Activated CD8-positive, alpha-beta memory T cell treated with anti-CD3 and anti-CD28 coated beads for 24 hours (primary cell): ENCODE measurements around the gene PTK7.
"Not testable (repeated sequence)": the region's sequence is repeated elsewhere in the genome, so short reads cannot be mapped to it uniquely, and the experiment has no call there.

ENCODE experiments used
- DNase-seq: peaks from one replicate; pipeline ENCODE4 v3.0.0-alpha.2; 2020

Gene PTK7

DNA sequence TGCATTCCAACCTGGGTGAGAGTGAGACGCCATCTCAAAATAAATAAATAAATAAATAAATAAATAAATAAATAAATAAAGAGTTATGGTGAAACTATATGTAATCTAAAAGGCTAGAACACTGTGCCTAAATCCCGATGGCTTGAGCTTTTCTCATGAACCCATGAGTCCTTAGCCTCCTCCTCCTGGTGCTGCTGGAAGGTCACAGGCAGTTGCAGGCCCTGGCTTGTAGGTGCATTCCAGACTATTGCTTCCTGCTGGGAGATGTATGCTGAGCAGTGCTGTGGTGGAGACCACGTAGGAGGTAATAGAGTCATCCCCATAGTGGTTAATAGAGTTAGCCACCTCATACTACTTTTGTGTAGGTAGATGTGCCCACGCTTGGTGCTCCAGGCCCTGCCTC lies 12.5 kb downstream of the PTK7 start:
- DNase-seq: no peak

DNA sequence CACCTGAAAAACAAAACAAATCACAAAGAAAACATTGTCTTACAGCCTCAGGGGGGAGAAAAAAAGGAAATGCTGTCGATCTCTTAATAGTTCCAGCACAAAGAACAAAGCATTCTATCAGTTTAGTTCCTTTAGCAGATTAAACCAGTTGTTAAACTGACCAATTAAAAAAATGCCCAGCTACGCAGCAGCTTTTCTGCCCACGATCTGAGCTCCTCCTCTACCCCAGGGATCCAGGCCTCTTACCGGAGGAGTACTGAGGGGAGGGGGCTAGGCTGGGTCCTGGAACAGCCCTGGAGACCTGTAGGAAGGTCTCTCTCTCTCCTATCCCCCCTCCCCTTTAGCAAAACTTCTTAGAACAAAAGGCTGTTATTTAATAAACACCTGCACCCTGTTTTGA lies 13.4 kb downstream of the PTK7 start:
- no peak for DNase-seq

DNA sequence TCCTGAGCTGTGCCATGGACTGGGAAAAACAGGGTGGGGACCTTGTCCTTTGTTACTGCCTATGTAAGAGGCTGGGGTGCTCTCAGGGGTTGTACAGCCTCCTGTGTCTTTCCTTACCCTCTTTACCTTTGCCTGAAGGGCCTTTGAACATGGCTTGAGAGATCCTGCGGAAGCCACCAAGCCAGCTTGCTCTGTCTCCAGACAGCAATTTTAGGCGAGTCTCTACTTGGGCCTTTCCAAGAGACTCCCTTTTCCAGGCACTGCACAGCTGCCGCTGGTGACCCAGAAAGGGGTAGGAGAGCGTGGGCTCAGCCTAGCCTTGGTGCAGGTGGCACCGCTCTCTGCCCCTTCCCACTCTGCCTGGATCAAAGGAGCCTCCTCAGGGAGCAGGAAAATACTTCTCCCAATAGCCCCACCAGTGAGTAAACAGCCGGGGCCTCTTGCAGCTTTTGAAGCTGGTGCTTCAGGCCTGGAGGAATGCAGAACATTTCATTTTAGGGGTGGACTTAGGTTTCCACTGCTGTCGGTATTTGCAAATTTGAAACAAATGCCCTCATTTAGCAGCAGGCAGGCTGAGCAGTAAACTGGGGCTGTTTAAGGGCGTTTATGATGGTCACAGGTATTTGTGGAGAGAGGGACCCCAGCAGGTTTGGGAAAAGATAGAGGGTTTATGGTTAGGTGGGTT lies 13.9 kb downstream of the PTK7 start:
- no peak for DNase-seq

DNA sequence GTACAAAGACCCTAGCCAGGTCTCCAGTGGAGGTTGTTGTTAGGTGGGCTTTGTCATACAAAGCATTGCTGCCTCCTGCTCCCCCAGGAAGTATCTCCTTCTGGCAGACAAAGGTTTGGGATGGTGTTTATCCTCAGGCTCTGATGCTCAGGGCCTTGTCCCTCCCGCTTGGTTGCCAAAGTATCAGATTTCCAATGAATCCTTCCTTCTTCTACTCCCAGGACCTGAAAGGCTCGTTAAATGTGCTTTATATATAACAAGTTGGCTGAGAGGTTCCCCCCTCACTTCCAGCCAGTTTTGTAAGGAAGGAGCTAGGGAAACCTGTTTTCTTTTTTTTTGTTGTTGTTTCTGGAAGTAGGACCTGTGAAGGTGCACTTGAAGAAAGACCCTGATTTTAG lies 14.4 kb downstream of the PTK7 start:
- DNase-seq: no peak

DNA sequence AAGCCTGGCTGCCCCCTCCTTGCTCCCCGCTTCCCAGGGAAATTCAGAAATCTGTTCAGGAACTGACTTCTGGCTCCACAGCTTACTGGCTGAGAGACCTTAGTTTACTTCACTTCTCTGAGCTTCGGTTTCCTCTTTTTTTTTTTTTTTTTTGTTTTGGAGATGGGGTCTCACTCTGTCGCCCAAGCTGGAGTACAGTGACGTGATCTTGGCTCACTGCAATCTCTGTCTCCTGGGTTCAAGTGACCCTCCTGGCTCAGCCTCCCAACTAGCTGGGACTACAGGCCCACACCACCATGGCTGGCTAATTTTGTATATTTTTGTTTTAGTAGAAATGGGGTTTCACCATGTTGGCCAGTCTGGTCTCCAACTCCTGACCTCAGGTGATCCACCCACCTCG lies 14.9 kb downstream of the PTK7 start:
- DNase-seq: no peak

DNA sequence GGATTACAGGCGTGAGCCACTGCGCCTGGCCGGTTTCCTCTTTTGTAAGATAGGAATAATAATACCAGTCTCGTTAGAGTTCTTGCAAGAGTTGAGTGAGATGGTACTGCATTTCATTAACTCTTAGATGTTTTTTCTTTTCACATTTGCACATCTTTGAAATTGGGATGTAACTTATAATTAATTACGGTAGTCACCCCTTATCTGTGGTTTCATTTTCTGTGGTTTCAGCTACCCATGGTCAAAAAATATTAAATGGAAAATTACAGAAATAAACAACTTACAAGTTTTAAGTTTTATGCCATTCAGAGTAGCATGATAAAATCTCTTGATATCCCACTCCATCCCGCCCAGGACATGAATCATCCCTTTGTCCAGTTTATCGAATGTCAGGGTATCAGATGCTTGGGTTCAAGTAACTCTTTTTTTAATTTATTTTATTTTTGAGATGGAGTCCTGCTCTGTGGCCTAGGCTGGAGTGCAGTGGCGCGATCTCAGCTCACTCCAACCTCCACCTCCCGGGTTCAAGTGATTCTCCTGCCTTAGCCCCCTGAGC lies 15.4 kb downstream of the PTK7 start:
- DNase-seq: no peak

DNA sequence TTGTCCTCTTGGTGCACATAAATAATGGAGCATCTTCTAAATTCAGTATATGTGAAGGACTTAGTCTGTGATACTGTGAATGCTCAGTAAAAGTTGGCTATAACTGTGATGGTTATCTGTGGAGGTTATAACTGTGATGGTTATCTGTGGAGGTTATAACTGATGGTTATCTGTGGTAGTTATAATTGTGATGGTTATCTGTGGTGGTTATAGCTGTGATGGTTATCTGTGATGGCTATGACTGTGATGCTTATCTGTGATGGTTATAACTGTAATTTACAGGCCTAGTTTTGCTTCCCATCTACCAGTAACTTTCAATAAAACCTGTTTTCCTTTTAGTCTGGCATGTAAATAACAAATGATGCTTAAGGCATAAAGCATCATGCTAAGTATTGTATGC lies 16.5 kb downstream of the PTK7 start:
- DNase-seq: no peak

DNA sequence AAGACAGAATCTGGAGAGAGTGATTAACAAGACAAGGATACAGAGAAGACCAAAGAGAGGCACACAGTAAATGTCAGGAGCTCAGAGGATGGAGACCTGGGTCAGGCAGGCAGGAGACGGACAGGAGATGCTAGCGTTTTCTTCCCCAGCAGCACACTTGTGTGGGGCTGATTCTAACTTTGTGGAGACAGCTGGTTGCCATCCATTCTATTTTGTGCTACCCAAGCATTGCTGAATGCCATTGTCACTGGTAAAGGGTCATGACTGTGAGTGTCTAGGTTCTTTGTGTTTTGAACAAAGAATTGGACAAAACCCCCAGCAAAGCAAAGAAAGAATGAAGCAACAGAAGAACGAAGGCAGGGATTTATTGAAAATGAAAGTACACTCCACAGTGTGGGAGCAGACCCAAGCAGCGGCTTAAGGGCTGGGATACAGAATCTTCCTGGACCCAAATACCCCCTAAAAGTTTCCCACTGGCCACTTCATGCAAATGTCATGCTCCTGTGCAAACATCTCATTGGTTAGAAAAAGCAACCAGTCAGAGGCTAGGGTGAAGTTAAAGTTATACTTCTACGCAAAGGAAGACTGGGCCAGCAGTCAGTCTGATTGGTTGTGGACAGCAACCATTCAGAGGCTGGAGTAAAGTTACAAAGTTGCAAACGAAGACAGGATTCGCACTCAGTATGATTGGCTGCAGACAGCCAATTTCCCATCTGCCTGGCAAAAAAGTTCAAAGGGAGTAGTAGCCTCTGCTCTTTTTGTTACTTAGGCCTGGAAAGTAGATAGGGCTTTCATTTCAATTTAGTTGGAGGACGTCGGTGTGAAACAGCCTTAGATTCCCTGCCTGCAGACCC lies 17.5 kb downstream of the PTK7 start:
- DNase-seq: no peak

DNA sequence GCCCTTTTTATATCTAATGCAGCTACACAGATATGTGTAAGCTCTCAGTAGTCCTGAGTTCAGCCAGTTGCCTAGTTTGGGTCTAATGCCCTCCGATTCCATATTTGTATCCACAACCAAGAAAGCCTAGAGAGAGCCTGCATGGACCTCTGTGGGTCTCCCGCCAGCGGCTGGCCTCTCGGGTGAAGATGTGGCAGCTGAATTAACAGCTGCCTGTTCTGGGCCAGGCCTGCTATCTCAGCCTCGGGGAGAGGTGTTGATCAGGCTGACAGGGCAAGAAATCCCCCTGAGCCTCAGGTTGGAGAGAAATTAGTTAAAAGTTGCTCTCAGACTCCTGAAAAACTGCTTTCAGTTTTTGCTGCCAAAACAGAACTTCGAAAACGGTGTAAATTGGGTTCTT lies 19.8 kb downstream of the PTK7 start:
- DNase-seq: no peak

DNA sequence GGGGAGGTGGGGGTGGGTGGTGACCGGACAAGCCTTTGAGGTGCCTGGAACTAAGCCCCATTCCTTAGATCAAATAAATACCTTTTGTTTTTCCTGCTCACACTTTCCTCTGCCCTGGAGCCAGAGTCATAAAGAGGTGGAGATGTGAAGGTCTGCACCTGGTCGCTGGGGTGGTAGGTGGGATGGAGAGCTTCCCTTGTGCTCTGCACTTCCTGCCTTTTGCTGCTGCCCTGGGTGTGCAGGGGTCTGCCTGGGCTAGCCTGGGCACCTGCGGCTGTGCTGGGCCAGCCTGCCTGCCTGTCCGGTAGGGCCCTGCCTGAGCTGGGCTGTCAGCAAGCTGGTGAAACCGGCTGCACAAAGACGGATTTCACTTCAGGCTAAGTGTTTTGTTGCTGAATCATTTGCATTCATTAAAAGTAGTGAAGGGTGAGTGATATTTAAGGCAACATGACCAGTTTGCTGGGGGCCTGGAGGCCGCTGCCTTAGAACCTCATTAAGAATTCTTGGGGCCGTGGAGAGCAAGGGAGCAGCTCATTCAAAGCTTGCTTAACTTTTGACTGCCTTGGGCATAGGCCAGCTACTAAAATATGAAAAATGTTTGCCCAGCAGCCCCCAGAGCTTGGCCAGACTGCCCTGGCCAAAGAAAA lies 20.5 kb downstream of the PTK7 start:
- no peak for DNase-seq

DNA sequence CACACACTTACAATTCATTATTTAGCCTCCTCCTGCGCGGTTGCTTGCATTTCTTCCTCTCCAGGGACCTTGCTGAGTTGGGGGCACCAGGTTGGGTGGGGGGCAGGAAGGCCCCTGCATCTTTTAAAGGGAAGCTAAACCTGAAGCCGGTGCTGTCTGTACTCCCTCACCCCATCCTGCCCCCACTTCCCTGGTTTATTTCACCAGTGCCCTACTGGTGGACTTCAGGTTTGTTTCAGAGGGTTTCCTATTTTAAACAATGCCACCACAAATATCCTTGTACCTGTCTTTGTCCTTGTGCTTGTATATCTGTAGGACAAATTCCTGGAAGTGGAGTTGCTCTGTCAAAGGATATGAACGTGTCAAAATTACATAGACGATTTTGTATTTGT lies 21.0 kb downstream of the PTK7 start:
- no peak for DNase-seq

DNA sequence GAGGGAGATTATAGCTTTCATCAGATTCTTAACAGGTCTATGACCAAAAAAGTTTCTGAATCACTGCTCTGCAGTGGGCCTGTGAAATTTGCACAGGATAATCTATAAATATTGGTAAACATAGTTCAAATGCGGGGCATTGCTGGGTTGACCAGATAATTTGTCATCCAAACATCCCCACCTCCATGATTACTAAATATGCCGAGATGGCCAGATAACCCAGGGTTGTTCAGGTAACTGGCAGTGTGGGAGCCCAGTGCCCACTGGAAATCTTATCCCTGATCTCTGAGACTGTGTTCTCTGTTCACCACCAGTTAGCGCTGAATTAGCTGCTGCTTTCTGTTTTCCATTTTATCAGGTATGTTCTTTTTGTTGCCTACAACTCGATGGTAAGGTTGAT lies 21.4 kb downstream of the PTK7 start:
- DNase-seq: no peak

DNA sequence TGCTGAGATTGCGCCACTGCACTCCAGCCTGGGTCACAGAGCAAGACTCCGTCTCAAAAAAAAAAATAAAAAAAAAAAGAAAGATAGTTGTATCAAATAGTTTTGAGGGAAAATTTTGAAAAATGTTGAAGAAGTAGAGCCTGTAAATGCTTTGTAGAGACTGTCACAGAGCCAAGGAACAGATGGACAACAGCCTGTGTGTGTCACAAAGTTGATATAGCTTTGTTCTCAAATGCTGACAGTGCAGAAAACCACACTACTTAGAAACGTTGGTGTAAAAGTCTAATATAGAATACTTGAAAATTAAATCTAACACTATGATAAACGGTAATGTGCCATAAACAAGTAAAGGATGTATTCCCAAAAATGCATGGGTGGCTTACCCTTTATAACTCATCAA lies 25.4 kb downstream of the PTK7 start:
- DNase-seq: no peak

DNA sequence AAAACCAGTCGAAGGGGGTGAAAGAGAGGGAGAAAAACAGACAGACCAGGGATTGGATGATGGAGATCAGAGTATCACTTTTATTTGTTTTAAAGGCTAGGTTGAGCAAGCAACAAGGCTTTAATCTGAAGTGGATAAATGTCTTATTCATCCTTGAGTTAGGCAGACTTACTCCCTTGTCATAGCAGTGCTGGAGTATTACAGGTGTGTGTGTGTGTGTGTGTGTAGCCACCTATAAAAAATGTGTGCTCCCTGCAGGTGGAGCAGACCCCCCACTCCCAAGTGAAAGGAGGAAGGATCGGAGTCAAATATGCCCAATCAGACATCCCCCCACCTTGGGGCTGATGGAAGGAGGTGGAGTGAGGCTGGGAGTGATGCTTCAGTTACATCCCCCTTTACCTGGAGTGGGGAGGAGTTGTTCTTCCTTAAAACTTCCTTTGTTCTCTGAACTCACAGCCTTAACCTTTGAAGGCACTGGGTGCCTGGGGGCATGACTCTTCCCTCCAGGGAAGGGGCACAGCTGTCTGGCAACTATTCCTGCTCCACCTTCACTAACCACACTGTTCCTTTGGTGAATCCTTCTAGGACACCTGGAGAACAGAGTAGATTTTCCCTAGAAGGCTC lies 27.3 kb downstream of the PTK7 start:
- DNase-seq: no peak

DNA sequence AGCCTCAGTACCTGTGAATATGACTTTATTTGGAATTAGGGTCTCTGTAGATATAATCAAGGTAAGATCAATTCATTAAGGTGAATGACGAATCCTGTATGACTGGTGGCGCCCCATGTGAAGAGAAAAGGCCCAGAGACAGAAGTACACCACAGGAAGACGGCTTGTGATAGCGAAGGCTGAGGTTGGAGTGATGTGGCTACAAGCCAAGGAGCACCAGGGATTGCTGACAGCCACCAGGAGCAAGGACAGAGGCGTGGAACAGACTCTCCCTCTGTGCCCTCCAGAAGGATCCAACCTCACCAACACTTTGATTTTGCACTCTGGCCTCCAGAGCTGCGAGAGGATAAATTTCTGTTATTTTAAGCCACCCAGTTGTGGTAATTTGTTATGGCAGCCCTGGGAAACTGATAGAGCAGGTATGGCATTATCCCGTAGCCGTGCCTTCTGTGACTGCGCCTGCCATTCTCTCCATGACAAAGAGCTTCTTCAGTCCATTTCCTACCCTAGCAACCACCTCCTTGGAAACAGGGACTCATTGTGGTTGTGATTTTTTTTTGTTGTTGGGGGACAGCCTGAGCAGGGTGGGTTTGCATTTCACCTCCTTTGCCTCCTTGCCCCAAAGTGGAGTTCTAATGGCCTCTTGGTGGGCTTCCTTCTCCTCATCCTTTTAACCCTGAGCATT lies 29.6 kb downstream of the PTK7 start:
- DNase-seq: no peak

DNA sequence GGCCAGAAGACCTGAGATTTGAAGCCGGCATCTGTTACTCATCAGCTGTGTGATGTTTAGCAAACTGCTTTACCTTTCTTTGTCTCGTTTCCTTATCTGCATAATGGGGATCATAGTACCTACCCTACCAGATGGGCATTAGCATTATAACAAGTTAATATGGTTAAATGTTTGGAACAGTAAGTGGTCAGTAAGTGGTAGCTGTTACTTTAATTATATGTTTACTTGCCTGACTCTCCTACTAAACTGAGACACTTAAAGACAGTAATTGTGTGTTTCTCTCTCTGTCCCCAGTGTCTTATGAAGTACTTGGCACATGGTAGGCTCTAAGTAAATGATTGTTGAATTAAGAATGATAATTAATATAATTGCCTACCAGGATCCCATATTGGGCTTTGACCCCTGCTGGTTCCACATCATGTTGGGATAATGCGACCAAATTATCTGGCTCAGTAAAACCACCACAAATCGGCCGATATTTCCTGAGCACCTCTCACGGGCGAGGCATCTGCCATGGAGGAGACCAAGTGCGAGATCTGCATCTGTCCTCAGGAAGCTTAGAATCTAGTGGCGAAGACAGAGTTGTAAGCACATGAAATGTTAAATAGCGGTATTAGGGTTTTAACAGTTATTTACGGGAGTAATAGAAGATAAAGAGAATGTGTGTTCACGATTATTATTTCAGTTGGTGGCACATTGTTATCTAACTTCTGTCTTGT lies 31.4 kb downstream of the PTK7 start:
- no peak for DNase-seq

DNA sequence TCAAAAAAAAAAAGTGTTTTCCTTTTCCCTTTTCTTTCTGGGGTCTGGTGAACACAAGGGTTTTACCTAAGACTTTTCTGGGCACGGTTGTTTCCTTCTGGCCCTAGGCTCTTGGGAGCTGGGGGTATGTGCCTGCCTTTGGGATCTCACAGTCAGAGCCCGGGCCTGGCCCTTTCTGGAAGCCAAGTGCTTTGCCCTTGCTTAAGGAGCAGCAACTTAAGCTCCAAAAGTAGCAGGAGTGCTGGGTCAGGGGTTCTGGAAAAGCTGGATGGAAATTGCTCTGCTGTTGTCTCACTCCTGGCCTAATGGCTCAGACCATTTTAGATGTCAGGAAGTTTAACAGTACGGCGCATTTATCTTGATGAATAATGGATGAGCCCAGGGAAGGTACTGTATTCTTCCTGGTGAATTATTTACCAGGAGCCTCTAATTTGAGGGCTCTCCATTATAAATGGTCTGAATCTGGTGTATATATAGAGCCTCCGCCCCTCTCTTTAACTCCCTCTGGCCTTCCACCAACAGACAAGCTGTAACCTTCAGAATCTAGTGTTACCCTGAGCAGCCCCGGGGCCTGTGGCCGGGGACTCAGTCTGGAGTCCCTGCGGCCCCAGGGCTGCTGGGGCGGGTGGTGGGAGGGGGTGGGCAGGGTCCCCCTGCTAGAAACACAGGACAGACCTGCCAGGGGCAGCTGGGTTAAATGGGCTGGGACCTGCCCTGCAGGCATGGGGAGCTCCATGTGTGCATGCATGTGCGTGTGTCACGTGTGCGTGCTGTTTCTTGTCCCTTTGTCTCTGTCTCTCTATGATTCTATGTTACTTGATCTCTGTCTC lies 37.5 kb downstream of the PTK7 start:
- no peak for DNase-seq

DNA sequence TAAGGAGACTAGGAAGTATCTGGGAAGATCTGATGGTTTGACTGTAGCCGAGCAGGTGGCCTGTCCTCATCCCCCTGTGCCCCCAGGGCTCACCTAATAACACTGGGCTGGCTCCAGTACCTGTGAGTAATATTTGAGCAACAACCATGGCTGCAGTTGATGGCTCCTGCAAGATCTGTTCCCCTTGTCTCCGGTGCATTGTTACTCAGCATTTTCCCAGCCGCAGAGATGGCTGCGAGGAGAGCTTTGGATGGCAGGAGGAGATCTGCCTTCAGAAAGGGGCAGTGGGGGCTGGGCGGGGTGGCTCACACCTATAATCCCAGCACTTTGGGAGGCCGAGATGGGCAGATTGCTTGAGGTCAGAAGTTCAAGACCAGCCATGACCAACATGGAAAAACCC lies 39.3 kb downstream of the PTK7 start:
- DNase-seq: no peak

DNA sequence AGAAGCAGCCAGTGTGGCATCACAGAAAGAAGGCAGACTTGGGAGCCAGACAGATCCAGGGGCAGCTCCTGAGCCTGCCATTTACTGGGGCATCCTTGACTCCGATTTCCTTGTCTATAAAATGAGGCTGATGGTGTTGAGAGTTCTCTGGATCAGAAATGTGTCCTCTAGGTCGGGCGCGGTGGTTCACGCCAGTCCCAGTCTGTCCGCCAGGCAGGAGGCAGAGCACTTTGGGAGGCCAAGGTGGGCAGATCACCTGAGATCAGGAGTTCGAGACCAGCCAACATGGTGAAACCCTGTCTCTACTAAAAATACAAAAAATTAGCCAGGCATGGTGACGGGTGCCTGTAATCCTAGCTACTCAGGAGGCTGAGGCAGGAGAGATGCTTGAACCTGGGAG lies 41.4 kb downstream of the PTK7 start:
- not testable (repeated sequence) for DNase-seq

DNA sequence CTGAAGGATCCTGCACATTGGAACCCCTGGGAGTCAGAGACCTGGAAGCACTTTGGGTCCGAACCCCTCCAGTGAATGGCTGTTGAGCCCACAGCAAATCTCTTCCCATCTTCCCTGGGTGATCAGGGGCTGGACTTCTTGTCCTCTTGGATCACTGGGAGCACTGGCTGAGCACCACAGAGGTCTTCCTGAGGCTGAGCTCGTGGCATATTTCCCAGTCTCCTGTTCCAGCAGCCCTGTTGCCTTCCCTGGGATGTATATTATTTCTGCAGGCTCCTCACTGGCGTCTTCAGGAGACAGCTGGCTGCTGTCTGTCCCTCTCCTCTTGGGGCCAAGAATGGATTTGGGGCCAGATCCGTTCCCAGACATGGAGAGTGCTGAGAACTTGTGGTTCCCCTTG lies 43.4 kb downstream of the PTK7 start:
- no peak for DNase-seq

DNA sequence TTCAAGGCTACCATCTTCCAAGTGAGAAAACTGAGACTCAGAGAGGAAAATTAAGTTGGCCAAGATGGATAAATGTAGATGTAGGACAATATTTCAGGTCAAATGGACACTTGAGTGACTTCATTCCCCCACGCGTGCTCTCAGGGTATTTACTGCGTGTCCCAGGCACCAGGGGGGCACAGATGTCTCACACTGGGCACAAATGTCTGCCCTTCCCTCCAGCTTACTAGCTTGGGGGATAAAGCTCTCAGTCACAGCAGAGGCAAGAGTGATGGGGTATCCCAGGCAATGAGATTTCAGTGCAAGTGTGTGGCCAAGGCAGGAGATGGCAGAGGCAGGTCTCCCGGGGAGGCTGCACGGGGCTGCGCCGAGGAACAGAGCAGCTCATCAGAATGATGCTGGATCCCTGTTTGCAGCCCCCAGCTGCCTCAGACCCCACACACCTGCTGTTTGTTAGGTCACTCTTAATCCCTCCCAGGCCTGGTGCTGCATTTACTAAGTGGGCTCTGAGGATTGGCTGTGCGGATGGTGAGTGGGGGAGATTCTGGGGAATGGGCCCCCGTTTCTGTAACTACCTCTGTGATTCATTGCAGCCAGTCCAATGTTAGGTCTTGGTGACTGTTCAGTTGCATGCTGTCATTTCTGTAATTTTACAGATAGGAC lies 44.1 kb downstream of the PTK7 start:
- DNase-seq: no peak
